Smooth muscle cell (in vitro differentiated cells): ENCODE results near the gene DGCR6. TPM values are rescaled to one million over a fixed set of nuclear protein-coding genes. Genes with fewer than 3 reads are reported as not detected.
"Not testable (repeated sequence)": the region's sequence is repeated elsewhere in the genome, so short reads cannot be mapped to it uniquely, and the experiment has no call there.

Experiments
- DNase-seq: peaks from one replicate; lab custom pipeline; 2025; ENCODE audit not compliant: unreplicated experiment; lab: John Stamatoyannopoulos, UW
- H2AFZ ChIP-seq: fragments of 200-600 bp; sonication (generic); 2 replicates; pipeline ENCODE4 v1.6.0; 2016; ENCODE audit warnings: antibody characterized with exemption, low read depth, mild to moderate bottlenecking
- H3F3A ChIP-seq: fragments of 200-600 bp; sonication (generic); 2 replicates; pipeline ENCODE4 v1.6.0; 2017; ENCODE audit warnings: antibody characterized with exemption, low read depth
- H3K27ac ChIP-seq: fragments of 200-600 bp; sonication (generic); 2 replicates; pipeline ENCODE4 v1.5.1; 2016; ENCODE audit warnings: low read depth, mild to moderate bottlenecking
- H3K27me3 ChIP-seq: fragments of 200-600 bp; sonication (generic); 2 replicates; pipeline ENCODE4 v1.6.1; 2016; ENCODE audit warnings: low read depth, mild to moderate bottlenecking
- H3K36me3 ChIP-seq: fragments of 200-600 bp; sonication (generic); 2 replicates; pipeline ENCODE4 v1.5.1; 2016; ENCODE audit warnings: low read depth
- H3K4me1 ChIP-seq: fragments of 200-600 bp; sonication (generic); 2 replicates; pipeline ENCODE4 v1.5.1; 2016; ENCODE audit warnings: low read depth
- H3K4me2 ChIP-seq: fragments of 200-600 bp; sonication (generic); 2 replicates; pipeline ENCODE4 v1.6.0; 2016; ENCODE audit warnings: mild to moderate bottlenecking
- H3K4me3 ChIP-seq: fragments of 200-600 bp; sonication (generic); 2 replicates; pipeline ENCODE4 v1.5.1; 2016; ENCODE audit warnings: mild to moderate bottlenecking
- H3K79me2 ChIP-seq: fragments of 200-600 bp; sonication (generic); 2 replicates; pipeline ENCODE4 v1.6.0; 2016; ENCODE audit warnings: low read depth, mild to moderate bottlenecking
- H3K9ac ChIP-seq: fragments of 200-600 bp; sonication (generic); 2 replicates; pipeline ENCODE4 v1.6.0; 2016; ENCODE audit warnings: low read depth
- H3K9me3 ChIP-seq: fragments of 200-600 bp; sonication (generic); replicated peaks from 2 replicates; pipeline ENCODE4 v1.5.1; 2016; ENCODE audit warnings: low read depth
- H4K20me1 ChIP-seq: fragments of 200-600 bp; sonication (generic); 2 replicates; pipeline ENCODE4 v1.6.0; 2016; ENCODE audit warnings: low read depth
- WGBS: methylation state at CpG from one replicate; pipeline ENCODE4 v1.1.7; 2016; ENCODE audit warnings: low lambda C conversion rate; 5-methylcytosine and 5-hydroxymethylcytosine counted together
- polyA plus RNA-seq: library from polyadenylated mRNA; unstranded; fragments of >200 nt; fragmentation: Nextera tagmentation; extraction: Ambion mirVana; gene quantifications from 2 replicates; pipeline ENCODE4 v1.2.1, GENCODE V29; 2016
- total RNA-seq: library from RNA; depleted of rRNA; stranded (reverse); fragments of >200 nt; gene quantifications from 2 replicates; pipeline ENCODE4 v1.2.3, GENCODE V29; 2014
- TF ChIP-seq, protein P1 (sequence below): fragments of 200-600 bp; sonication (generic); IDR thresholded peaks from 2 replicates; pipeline ENCODE4 v1.5.1; 2017; ENCODE audit warnings: borderline replicate concordance, mild to moderate bottlenecking, antibody characterized with exemption; ENCODE audit not compliant: insufficient read depth, poor library complexity, severe bottlenecking

DGCR6 gene
- total RNA-seq (3.1 and 4.0 TPM in 2 replicates), polyA plus RNA-seq (3.5 and 4.9 TPM in 2 replicates)

DNA sequence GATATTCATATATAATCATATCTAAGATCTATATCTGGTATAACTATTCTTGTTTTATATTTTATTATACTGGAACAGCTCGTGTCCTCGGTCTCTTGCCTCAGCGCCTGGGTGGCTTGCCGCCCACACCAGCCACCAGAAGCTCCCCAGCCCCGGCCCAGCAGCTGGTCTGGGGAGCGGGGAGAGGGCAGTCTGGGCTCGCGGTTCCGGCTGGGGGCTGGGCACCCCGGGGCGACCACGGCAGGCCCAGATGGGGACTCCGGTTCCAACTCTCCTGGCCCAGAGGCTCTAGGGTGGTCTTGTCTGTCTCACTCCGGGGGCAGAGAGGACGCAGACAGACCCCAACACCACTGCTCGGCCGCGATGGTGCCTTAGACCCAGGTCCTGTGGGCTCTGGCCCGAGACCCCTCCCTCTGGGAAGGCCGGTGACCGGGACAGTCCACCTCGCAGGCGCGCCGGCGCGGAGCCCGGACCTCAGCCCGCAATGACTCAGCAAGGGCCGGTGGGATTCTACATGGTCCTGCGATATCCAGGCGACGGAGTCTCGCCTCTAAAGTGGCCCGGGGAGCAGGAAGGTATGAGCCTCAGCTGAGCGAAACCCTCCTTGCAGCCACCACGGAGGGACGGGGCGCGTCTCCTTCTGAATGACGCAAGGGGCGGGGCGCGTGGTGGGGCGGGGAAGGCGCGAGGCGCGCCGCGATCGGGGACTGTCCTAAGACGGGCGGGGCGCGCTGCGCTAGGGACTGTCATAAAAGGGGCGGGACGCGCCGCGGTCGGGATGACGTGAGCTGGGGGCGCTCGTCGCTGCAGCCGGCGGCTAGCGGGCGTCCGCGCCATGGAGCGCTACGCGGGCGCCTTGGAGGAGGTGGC is at the start of gene DGCR6:
Gene DGCR6 (plus strand): TSS at position 781 of the 870 bp plus-strand sequence. CDS start 55 bp downstream, at position 836.
- no peak within 1 kb of the TSS for H3K4me2 ChIP-seq
- no peak for DNase-seq

DNA sequence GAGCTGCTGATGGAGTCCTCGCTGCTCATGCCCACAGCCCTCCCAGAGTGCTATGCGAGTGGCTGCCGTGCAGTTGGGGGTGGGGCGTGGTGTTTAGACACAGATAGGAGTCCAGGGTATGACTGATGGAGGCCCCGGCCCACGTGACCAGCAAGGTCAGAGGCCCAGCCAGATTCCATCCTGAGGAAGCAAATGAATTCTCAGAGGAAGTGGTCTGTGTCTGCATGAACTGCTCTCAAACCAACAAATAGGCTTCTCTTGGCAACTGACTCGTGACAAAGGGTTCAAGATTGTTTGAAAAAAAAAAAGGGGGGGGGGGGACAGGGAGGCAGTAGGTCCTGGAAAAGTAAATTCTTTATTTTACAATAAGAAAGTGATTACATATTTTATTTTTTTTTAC is 46.8 kb upstream of the DGCR6 start:
- not testable (repeated sequence) for H2AFZ ChIP-seq, H4K20me1 ChIP-seq, H3K27me3 ChIP-seq, H3F3A ChIP-seq, H3K4me3 ChIP-seq, H3K36me3 ChIP-seq, H3K9ac ChIP-seq, H3K79me2 ChIP-seq, H3K4me2 ChIP-seq, H3K4me1 ChIP-seq, H3K9me3 ChIP-seq, H3K27ac ChIP-seq, DNase-seq
- 80% methylated on average over 1 of the region's 7 CpGs for WGBS

More for the DNA sequence above, at the start of gene DGCR6:
- no peaks in the 10 kb centered on the region for H3F3A ChIP-seq
- H2AFZ ChIP-seq: no peak within 1 kb of the TSS
- H3K27me3 ChIP-seq: no peaks in the 10 kb centered on the region
- H3K4me1 ChIP-seq: no peaks in the 10 kb centered on the region
- H3K9me3 ChIP-seq: no peaks in the 10 kb centered on the region
- H3K36me3 ChIP-seq: no peaks in the 10 kb centered on the region
- TF ChIP-seq, protein P1, sequence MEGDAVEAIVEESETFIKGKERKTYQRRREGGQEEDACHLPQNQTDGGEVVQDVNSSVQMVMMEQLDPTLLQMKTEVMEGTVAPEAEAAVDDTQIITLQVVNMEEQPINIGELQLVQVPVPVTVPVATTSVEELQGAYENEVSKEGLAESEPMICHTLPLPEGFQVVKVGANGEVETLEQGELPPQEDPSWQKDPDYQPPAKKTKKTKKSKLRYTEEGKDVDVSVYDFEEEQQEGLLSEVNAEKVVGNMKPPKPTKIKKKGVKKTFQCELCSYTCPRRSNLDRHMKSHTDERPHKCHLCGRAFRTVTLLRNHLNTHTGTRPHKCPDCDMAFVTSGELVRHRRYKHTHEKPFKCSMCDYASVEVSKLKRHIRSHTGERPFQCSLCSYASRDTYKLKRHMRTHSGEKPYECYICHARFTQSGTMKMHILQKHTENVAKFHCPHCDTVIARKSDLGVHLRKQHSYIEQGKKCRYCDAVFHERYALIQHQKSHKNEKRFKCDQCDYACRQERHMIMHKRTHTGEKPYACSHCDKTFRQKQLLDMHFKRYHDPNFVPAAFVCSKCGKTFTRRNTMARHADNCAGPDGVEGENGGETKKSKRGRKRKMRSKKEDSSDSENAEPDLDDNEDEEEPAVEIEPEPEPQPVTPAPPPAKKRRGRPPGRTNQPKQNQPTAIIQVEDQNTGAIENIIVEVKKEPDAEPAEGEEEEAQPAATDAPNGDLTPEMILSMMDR: no peak
- WGBS: no CpG with 5 or more reads among the region's 77 CpGs
- no peak within 1 kb of the TSS for H3K9ac ChIP-seq
- H3K79me2 ChIP-seq: no peaks in the 10 kb centered on the region
- H3K4me3 ChIP-seq: no peak within 1 kb of the TSS
- H4K20me1 ChIP-seq: no peaks in the 10 kb centered on the region
- no peak within 1 kb of the TSS for H3K27ac ChIP-seq

- not testable (repeated sequence) for H2AFZ ChIP-seq, H4K20me1 ChIP-seq, H3K79me2 ChIP-seq, H3K4me1 ChIP-seq, H3K27ac ChIP-seq, H3K9ac ChIP-seq, H3K27me3 ChIP-seq, H3K4me2 ChIP-seq, H3F3A ChIP-seq, H3K9me3 ChIP-seq, H3K36me3 ChIP-seq, H3K4me3 ChIP-seq, DNase-seq
- WGBS: 66% methylated on average over 3 of the region's 3 CpGs
These were observed 24.9 kb upstream of the DGCR6 start for GRCh38 chr22:18881260-18881659.

- 90% methylated on average over 4 of the region's 4 CpGs for WGBS
- H3K9ac ChIP-seq, H3K9me3 ChIP-seq, H2AFZ ChIP-seq, H3K79me2 ChIP-seq, H4K20me1 ChIP-seq, H3K36me3 ChIP-seq, H3K4me3 ChIP-seq, H3K4me2 ChIP-seq, H3K4me1 ChIP-seq, H3K27me3 ChIP-seq, H3F3A ChIP-seq, DNase-seq, H3K27ac ChIP-seq: not testable (repeated sequence)
These were observed 21.7 kb upstream of the DGCR6 start for GRCh38 chr22:18884465-18884864.

- H3K4me3 ChIP-seq: no peak overlapping the region
- 90% methylated on average over 2 of the region's 8 CpGs for WGBS
- H3K27ac ChIP-seq: no peak overlapping the region
- no peaks in the 10 kb centered on the region for H3K79me2 ChIP-seq
- no peaks in the 10 kb centered on the region for H3K27me3 ChIP-seq
- TF ChIP-seq, protein P1: no peak
- H3K9ac ChIP-seq: no peak overlapping the region
- H3F3A ChIP-seq: no peaks in the 10 kb centered on the region
- no peak overlapping the region for H2AFZ ChIP-seq
- H3K4me2 ChIP-seq: no peak overlapping the region
- no peaks in the 10 kb centered on the region for H3K9me3 ChIP-seq
- H3K4me1 ChIP-seq: no peaks in the 10 kb centered on the region
- DNase-seq: no peak
- no peaks in the 10 kb centered on the region for H3K36me3 ChIP-seq
- no peaks in the 10 kb centered on the region for H4K20me1 ChIP-seq
These were observed 18.0 kb upstream of the DGCR6 start for GRCh38 chr22:18888115-18888514.

DNA sequence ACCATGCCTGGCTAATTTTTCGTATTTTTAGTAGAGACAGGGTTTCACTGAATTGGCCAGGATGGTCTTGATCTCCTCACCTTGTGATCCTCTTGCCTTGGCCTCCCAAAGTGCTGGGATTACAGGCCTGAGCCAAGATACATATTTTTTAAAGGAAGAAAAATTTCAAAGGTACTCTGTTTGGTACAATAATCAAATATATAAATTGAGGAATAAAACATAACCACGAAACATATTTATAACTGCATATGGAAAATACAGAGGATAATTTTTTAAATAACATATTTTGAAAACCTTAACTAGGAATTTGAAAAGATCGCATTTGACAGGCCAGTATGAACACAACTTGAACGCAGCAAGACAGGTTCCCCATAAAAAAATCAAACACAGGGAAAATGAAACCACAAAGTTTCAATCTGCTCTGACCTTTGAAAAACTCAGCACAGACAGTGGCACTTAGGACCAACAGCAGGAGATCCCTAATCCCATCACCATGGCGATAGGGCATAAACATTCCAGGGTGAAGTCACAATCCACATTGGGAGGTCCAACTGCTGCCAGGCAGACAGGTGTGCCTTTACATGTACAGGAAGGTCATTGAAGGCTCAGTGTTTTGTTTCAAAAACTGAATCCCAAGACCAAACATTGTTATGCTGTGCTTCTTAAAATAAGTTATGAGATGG is 15.5 kb upstream of the DGCR6 start:
- H3K4me2 ChIP-seq, DNase-seq, H3K27me3 ChIP-seq, H3K79me2 ChIP-seq, H3F3A ChIP-seq, H3K9ac ChIP-seq, H4K20me1 ChIP-seq, H3K4me1 ChIP-seq, H3K4me3 ChIP-seq, H3K27ac ChIP-seq, H3K36me3 ChIP-seq, H3K9me3 ChIP-seq, H2AFZ ChIP-seq: not testable (repeated sequence)
- WGBS: no CpG with 5 or more reads among the region's 5 CpGs

- H3K79me2 ChIP-seq, H4K20me1 ChIP-seq, H3K27ac ChIP-seq, H2AFZ ChIP-seq, DNase-seq, H3K9ac ChIP-seq, H3K4me3 ChIP-seq, H3K4me2 ChIP-seq, H3F3A ChIP-seq, H3K27me3 ChIP-seq, H3K9me3 ChIP-seq, H3K4me1 ChIP-seq, H3K36me3 ChIP-seq: not testable (repeated sequence)
- WGBS: no CpG with 5 or more reads among the region's 4 CpGs
These were observed 12.3 kb upstream of the DGCR6 start for GRCh38 chr22:18893775-18894174.
